ENCODE results near the gene FGF3.

Gene FGF3

DNA sequence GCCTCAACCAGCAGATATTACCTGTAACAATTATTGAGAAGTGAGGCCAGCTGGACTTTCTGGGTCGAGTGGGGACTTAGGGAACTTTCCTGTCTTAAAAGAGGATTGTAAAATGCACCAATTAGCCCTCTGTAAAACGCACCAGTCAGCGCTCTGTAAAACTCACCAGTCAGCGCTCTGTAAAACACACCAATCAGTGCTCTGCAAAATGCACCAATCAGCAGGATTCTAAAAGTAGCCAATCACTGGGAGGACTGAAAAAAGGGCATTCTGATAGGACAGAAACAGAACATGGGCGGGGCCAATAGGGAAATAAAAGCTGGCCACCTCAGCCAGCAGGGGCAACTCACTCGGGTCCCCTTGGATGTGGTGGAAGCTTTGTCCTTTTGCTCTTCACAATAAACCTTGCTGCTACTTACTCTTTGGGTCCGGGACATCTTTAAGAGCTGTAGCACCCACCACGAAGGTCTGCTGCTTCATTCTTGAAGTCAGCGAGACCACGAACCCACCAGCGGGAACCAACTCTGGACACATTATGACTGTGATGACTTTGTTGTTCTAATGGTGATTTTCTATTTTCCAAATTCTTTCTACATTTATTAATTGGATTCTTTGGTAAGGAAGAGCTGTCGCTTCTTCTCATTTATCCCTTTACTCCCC is 40.2 kb upstream of the FGF3 start:
- no peaks in the 10 kb centered on the region for H3K9me3 Mint-ChIP-seq

DNA sequence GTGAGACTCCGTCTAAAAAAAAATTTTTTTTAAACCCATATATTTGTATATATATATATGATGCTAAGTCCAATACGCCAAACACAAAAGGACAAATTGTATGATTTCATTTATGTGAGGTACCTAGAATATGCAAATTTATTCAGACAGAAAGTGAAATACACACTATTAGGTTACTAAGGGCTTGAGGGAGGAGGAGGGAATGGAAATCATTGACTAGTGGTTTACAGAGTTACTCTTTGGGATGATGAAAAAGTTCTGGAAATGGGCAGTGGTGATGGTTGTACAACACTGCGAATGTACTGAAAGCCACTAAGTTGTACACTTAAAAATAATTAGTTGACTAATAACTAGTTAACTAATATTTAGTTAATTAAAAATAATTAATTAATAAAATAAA is 36.2 kb upstream of the FGF3 start:
- H3K4me3 Mint-ChIP-seq, result no peak overlapping the region
- no peaks in the 10 kb centered on the region for H3K9me3 Mint-ChIP-seq
- no peaks in the 10 kb centered on the region for H3K4me1 Mint-ChIP-seq
- no peak overlapping the region for H3K27ac Mint-ChIP-seq
- H3K36me3 Mint-ChIP-seq, result no peaks in the 10 kb centered on the region
- peaks cover 26% of the 10 kb centered on the region for H3K27me3 Mint-ChIP-seq

More for the DNA sequence above, 40.2 kb upstream of the FGF3 start:
- peaks cover 20% of the 10 kb centered on the region for H3K27me3 Mint-ChIP-seq
- no peaks in the 10 kb centered on the region for H3K36me3 Mint-ChIP-seq
- no peaks in the 10 kb centered on the region for H3K4me1 Mint-ChIP-seq
- H3K27ac Mint-ChIP-seq, result no peak overlapping the region
- no peak overlapping the region for H3K4me3 Mint-ChIP-seq

DNA sequence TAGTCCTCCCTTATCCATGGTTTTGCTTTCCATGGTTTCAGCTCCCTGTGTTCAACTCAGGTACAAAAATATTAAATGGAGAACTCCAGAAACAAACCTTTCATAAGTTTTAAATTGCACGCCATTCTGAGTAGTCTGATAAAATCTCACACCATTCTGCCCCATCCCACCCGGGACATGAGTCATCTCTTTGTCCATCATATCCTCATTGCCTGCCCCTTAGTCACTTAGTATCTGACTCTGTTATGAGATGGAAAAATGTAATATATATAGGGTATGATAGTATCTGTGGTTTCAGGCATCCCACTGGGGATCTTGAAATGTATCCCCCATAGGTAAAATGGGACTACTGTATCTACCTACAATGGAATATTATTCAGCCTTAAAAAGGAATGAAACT is 35.5 kb upstream of the FGF3 start:
- Mint-ChIP-seq H3K27ac (no peak overlapping the region), H3K4me1 (no peaks in the 10 kb centered on the region), H3K36me3 (no peaks in the 10 kb centered on the region), H3K27me3 (peaks cover 24% of the 10 kb centered on the region), H3K9me3 (no peaks in the 10 kb centered on the region), H3K4me3 (no peak overlapping the region)

DNA sequence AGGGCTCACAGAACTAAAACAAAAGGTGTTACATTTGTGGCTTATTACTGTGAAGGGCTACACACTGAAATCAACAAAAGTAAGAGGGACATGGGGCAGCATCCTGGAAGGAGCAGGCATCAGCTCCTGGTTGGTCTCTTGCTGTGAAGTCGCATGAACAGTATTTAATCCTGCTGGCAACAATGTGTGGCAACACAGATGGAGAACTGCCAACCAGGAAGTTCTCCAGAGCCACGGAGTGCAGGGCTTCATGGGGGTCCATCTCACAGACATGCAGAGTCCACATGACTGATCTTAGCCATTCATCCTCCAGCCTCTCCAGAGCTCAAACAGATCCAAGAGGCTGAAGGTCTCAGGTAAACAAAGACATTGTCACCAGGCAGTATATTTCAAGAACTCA is 32.8 kb upstream of the FGF3 start:
- Mint-ChIP-seq H3K4me1 (no peaks in the 10 kb centered on the region), H3K36me3 (no peaks in the 10 kb centered on the region), H3K27me3 (peaks cover 19% of the 10 kb centered on the region), H3K27ac (no peak overlapping the region), H3K9me3 (no peaks in the 10 kb centered on the region), H3K4me3 (no peak overlapping the region)

DNA sequence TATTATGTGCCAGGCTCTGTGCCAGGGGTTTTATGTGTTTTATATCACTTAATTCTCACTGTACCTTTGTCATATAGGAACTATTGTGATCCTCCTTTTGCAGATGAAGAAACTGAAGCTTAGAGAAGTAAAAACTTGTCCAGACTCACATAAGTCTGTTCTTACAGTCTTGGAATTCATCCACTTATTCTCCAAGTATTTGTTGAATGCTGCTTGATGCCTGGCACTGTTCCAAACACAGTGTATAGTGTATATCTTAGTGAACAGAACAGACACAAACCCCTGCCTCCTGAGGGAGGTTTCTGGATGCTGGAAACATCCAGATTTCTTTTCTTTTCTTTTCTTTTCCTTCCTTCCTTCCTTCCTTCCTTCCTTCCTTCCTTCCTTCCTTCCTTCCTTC is 29.0 kb upstream of the FGF3 start:
- Mint-ChIP-seq H3K36me3 (no peaks in the 10 kb centered on the region), H3K27me3 (peaks cover 12% of the 10 kb centered on the region), H3K4me1 (no peaks in the 10 kb centered on the region), H3K4me3 (no peak overlapping the region), H3K27ac (no peak overlapping the region), H3K9me3 (no peaks in the 10 kb centered on the region)

DNA sequence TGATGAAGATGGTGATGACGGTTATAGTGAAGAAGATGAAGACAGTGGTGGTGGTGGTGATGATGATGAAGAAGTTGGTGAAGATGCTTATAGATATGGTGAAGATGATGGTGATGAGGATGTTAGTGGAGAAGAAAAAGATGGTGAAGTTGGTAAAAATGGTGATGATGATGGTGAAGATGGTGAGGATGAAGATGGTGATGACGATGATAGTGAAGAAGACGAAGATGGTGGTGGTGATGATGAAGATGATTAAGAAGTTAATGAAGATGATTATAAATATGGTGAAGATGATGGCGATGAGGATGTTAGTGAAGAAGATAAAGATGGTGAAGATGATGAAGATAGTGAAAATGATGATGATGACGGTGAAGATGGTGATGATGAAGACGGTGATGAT is 25.2 kb upstream of the FGF3 start:
- no peak overlapping the region for H3K4me3 Mint-ChIP-seq
- H3K9me3 Mint-ChIP-seq, result no peaks in the 10 kb centered on the region
- no peak overlapping the region for H3K27ac Mint-ChIP-seq
- peaks cover 4% of the 10 kb centered on the region for H3K27me3 Mint-ChIP-seq
- H3K4me1 Mint-ChIP-seq, result no peaks in the 10 kb centered on the region
- H3K36me3 Mint-ChIP-seq, result no peaks in the 10 kb centered on the region

DNA sequence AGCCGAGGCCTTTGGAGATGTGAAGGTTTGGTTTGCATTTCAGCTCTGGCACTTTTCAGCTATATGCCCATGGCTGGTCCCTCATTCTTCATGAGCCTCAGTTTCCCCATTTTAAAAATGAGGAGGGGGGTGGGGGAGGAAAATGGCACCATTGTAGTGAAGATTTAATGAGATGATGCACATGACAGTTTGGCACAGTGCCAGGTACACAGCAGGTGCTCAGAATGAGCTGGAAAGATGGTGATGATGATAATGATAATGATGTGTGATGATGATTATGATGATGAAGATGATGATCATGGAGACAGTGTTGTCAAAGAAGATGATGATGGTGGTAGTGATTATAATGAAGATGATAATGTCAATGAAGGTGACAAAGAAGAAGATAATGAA is 24.3 kb upstream of the FGF3 start:
- Mint-ChIP-seq H3K27me3 (peaks cover 4% of the 10 kb centered on the region), H3K4me1 (no peaks in the 10 kb centered on the region), H3K36me3 (no peaks in the 10 kb centered on the region), H3K9me3 (no peaks in the 10 kb centered on the region), H3K27ac (no peak overlapping the region), H3K4me3 (no peak overlapping the region)

DNA sequence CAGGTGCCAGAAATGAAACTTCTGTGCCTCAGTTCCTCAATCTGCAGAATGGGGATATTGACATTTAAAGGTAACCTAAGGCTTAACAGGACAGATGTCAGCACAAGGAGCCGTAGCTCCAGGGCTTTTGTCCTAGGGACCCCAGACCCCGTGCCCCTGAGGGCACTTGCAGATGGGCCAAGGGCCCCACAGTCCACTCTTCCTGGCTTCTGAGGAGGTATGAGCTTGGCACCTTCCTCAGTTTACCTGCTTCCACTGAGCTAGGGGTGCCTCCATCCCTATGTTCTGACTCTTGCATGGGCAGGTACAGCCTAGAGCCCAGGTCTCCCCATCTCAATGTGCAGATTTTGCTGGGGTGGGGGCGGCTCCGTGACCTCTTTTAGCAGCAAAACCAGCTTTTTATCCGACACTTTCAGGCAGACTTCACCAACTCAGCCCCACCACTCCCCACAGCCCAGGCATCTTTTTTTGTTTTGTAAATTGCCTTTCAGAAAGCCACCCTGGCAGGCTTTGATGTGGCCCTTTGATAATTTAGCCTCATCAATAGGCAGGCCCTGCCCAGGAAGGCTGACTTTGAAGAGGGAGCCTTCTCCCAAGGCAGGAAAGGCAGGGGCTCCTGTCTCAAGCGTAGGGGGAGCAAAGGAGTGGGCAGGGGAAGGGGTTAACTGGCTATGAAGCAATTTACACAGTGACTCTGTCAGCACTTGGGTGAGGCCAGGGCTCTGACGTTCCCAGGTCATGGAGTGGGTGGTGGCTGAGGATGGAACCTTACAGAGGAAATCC is 23.7 kb upstream of the FGF3 start:
- peaks cover 5% of the 10 kb centered on the region for H3K27me3 Mint-ChIP-seq
- no peaks in the 10 kb centered on the region for H3K36me3 Mint-ChIP-seq
- H3K4me1 Mint-ChIP-seq, result no peaks in the 10 kb centered on the region
- H3K4me3 Mint-ChIP-seq, result no peak overlapping the region
- no peaks in the 10 kb centered on the region for H3K9me3 Mint-ChIP-seq
- no peak overlapping the region for H3K27ac Mint-ChIP-seq

DNA sequence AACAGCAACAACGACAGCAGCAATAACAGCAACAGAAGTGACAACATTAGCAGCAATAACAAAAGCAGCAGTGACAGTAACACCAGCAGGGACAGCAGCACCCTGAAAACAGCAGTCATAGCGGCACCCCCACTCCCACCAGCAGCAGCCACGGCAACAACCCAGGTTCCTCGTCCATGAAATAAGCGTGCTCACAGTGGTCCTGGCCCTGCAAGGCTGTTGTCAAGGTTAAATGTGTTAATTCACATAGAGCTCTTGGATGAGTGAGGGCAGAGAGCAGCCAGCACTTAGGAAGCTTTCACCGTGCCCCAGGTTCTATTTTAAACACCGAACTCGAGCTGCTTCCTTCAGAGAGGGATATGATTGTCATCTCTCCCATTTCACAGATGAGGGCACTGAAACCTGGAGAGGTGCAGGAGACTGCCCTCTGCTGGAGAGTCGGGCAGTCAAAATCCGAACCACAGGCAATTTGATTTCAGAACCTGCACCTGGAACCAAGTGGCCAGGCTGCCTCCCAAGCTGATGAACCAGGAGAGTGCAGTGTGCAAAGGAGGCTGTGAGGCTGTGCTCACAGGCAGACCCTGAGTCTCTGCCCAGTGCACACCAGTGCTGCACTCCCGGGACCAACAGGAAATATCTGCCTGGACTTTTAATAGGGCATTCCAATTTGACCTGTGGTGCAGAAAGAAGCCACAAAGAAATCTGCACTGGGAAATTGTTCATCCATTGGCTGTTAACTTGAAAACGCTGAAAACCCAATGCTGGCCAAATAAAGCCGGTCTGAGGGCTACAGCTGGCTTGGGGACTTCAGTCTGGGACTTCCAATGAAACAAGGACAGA is 22.9 kb upstream of the FGF3 start:
- H3K4me3 Mint-ChIP-seq, result no peak overlapping the region
- H3K27ac Mint-ChIP-seq, result no peak overlapping the region
- H3K27me3 Mint-ChIP-seq, result peaks cover 8% of the 10 kb centered on the region
- no peaks in the 10 kb centered on the region for H3K9me3 Mint-ChIP-seq
- no peaks in the 10 kb centered on the region for H3K36me3 Mint-ChIP-seq
- no peaks in the 10 kb centered on the region for H3K4me1 Mint-ChIP-seq

DNA sequence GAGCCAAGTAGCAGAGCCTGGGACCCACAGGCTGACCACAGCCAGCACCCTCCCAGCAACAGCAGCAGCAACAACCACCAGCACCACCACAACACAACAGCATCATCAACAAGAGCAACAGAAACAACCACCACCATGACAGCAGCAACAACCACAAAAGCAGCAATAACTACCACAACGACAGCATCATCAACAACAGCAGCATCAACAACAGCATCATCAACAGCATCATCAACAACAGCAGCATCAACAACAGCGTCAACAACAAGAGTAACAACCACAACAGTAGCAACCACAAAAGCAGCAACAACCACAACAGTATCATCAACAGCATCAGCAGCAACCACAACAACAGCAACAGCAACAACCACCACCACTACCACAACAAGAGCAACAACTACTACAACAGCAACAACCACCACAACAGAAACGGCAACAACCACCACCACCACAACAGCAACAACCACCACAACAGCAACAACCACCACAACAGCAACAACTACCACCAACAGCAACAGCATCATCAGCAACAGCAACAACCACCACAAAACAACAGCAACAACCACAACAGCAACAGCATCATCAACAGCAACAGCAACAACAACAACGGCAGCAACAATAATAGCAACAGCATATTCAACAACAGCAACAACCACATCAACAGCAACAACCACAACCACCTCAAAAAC is 22.1 kb upstream of the FGF3 start:
- peaks cover 10% of the 10 kb centered on the region for H3K27me3 Mint-ChIP-seq
- no peaks in the 10 kb centered on the region for H3K36me3 Mint-ChIP-seq
- no peak overlapping the region for H3K27ac Mint-ChIP-seq
- H3K4me3 Mint-ChIP-seq, result no peak overlapping the region
- no peaks in the 10 kb centered on the region for H3K4me1 Mint-ChIP-seq
- no peaks in the 10 kb centered on the region for H3K9me3 Mint-ChIP-seq

DNA sequence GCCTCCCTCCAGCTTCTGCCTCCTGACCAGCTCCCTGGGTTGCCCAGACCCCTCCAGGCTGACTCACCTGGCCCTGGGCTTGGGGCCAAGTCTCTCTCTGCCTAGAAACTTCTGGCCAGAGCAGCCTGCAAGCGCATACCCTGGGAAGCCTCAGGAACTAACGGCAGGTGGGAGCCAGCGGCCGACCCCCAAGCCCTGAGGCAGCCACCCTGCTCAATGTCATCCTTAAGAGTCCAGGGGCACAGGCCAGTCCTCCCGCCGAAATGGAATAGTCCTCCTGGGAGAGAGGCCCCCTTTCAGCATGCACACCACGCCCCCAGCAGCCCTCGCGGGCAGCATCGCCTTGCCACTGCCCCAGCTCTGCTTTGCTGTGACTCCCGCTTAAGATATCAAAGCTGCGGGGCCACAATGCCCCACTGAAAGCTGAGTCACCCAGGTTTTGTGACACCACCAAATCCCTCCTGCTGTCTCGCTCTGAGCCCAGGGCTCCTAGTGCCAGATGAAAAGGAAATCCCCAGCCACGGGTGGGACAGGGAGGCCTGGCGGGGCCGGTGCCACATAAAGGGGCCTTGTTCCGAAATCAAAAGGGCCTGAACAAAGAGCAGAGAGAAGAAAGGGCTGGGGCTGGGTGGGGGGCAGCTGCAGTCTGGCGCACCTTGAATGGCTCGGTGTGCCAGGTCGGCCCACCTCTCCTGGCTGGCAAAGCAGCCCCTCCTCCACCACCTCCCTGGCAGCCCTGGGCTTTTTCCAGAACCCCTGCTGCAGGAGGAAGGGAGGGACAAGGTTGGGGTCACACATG is 21.4 kb upstream of the FGF3 start:
- no peak overlapping the region for H3K4me3 Mint-ChIP-seq
- H3K4me1 Mint-ChIP-seq, result peaks cover 4% of the 10 kb centered on the region
- H3K9me3 Mint-ChIP-seq, result no peaks in the 10 kb centered on the region

DNA sequence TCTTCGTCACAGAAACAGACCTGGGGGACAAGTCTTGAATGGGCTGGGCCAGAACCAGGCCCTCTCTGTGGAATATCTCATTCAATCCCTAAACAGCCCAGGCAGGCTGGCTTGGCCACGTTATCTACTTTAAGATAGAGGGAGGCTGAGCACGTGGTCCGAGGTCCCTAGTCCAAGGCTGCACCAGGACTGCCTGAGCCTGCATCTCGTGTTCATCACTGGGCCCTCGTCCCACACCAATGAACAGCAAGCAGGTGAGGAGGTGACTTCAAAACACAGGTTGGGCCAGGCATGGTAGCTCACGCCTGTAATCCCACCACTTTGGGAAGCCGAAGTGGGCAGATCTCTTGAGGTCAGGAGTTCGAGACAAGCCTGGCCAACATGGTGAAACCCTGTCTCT is 20.3 kb upstream of the FGF3 start:
- Mint-ChIP-seq H3K36me3 (no peaks in the 10 kb centered on the region), H3K9me3 (no peaks in the 10 kb centered on the region)

More for the DNA sequence above, 21.4 kb upstream of the FGF3 start:
- Mint-ChIP-seq H3K27me3 (peaks cover 16% of the 10 kb centered on the region), H3K27ac (no peak overlapping the region), H3K36me3 (no peaks in the 10 kb centered on the region)

DNA sequence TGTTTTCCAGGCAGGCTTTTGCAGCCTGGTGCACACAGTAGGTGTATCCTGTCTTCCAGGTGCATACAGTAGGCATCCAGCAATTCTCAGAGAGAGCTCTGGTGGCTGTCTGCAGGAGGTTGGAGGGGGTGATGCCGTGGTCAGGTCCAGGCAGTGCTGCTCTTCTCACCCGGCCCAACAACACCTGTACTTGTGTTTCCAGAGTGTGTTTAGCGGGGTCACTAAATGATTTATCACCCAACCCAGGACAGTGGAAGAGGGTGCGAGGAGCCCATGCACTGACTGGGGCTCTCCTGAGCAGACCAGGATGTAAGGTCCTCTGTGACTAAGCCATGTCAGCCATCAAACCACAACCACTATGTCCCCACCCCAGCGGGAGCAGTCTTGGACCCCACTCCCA is 18.6 kb upstream of the FGF3 start:
- Mint-ChIP-seq H3K4me1 (peaks cover 4% of the 10 kb centered on the region), H3K27ac (no peak overlapping the region), H3K27me3 (peaks cover 18% of the 10 kb centered on the region), H3K36me3 (no peaks in the 10 kb centered on the region), H3K9me3 (no peaks in the 10 kb centered on the region), H3K4me3 (no peak overlapping the region)

More for the DNA sequence above, 20.3 kb upstream of the FGF3 start:
- Mint-ChIP-seq H3K27me3 (peaks cover 16% of the 10 kb centered on the region), H3K27ac (no peak overlapping the region), H3K4me3 (no peak overlapping the region), H3K4me1 (peaks cover 4% of the 10 kb centered on the region)

DNA sequence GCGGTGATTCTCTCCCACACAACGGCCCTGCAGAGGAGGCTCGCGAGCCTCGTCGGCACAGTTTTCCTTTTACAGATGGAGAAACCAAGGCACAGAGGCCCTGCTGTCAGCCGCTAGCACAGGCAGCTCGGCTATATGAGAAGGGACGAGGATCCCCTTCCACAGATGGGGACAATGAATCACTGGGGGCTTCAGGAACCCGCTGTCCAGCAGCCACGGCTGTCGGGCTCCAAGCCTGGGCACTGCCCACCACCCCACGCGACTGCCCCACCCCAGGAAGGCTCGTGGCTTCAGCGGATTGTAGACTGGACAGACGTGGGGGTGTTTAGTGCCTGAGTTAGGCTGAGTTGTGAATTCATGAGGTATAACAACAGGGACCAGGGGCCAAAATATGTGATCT is 17.2 kb upstream of the FGF3 start:
- Mint-ChIP-seq H3K9me3 (no peaks in the 10 kb centered on the region), H3K27me3 (peaks cover 19% of the 10 kb centered on the region), H3K27ac (no peak overlapping the region), H3K4me3 (no peak overlapping the region), H3K36me3 (no peaks in the 10 kb centered on the region), H3K4me1 (peaks cover 4% of the 10 kb centered on the region)

All from activated naive CD4-positive, alpha-beta T cell treated with anti-CD3 and anti-CD28 coated beads, Interleukin-2, amount 50 U/mL, for 24 hours (primary cell).